ENCODE data around the gene RANBP1.

DNA sequence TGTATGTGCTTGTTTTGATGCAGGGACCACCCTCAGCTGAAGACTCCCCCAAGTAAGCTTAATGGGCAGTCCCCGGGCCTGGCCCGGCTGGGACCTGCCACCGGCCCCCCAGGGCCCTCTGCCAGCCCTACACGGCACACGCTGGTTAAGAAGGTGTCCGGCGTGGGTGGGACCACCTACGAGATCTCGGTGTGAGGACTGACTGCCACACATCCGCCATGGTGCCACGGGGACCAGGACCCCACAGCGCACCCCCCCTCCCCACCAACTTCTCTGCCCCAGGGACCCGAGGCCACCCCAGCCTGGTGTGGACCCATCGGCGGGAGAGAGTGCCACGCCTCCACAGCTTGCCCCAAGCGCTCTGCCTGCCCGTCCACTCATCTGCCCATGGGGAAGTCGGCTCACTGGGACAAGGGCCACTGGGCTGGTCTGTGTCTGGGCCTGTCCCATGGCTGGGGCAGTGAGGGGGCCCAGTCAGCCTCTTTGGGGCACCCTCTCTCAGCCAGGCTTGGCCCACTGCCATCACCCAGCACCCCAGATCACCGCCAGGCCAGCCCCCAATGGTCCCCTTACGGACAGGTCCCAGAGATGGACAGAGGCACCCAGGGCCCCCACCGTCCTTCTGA is 29.4 kb downstream of the RANBP1 start:
- TF ChIP-seq EZH2 (IDR thresholded peaks at IDR 0.05; ENCODE audit: insufficient read depth, poor library complexity, severe bottlenecking) (no peak), EZH2phosphoT487 (IDR thresholded peaks at IDR 0.05; ENCODE audit: insufficient read depth, low read depth) (no peak)
